Adrenal gland (tissue), 19 donors: ENCODE results near the gene RTL10. TPM values are rescaled to one million over a fixed set of nuclear protein-coding genes. Genes with fewer than 3 reads are reported as not detected.

Experiments used
- DNase-seq, 7 donors: peaks; one replicate each; pipeline ENCODE4 v3.0.0-alpha.2; 2019 to 2020
- H3K27ac ChIP-seq, 5 donors: fragments of 200-600 bp; sonication (generic) in 4 of 5; 1 replicate in 3 of 5; 2 replicates in 2 of 5; pipeline versions ENCODE4 v1.5.1 to v1.8.0; 2016 to 2020; ENCODE audit warnings: mild to moderate bottlenecking in 1 of 5
- H3K27me3 ChIP-seq: fragments of 200-600 bp; 2 replicates; pipeline ENCODE4 v1.8.0; 2021
- H3K36me3 ChIP-seq, 2 donors: fragments of 200-600 bp; replicated peaks in 1 of 2; 1 replicate in 1 of 2; 2 replicates in 1 of 2; pipeline versions ENCODE4 v1.5.1 to v1.8.0; 2018 to 2022
- H3K4me1 ChIP-seq, 2 donors: fragments of 200-600 bp; replicated peaks in 1 of 2; 1 replicate in 1 of 2; 2 replicates in 1 of 2; pipeline versions ENCODE4 v1.5.1 to v1.8.0; 2018 to 2021
- H3K4me3 ChIP-seq, 4 donors: fragments of 200-600 bp; sonication (generic) in 3 of 4; one replicate each; pipeline ENCODE4 v1.5.1; 2016 to 2018
- H3K9me3 ChIP-seq, 3 donors: fragments of 200-600 bp; sonication (generic) in 1 of 3; replicated peaks in 1 of 3; 1 replicate in 2 of 3; 2 replicates in 1 of 3; pipeline versions ENCODE4 v1.5.1 to v1.8.0; 2016 to 2021
- CTCF ChIP-seq, 6 experiments: fragments of 450-650 bp in 4 of 6; fragments of 200-600 bp in 2 of 6; sonication (generic) in 1 of 6; IDR thresholded peaks; 1 replicate in 5 of 6; 2 replicates in 1 of 6; pipeline versions ENCODE4 v1.5.1 to v1.8.0; 2016 to 2021; ENCODE audit warnings: antibody characterized with exemption in 6 of 6, mild to moderate bottlenecking in 2 of 6, moderate library complexity in 1 of 6
- POLR2A ChIP-seq, 2 donors: fragments of 450-650 bp; IDR thresholded peaks; one replicate each; pipeline ENCODE4 v1.6.1; 2017; ENCODE audit warnings: antibody characterized with exemption in 2 of 2, mild to moderate bottlenecking in 2 of 2, moderate library complexity in 1 of 2
- WGBS, 4 donors: extraction: QIAGEN DNeasy Blood & Tissue Kit in 2 of 4; methylation state at CpG; one replicate each; pipeline versions ENCODE4 v1.1.5 to v1.1.7; 2013 to 2017; 5-methylcytosine and 5-hydroxymethylcytosine counted together
- intact Hi-C, 2 donors: fragments of 100-400 bp; cut with DNase I; formaldehyde crosslinking; loops; one replicate each; pipeline versions ENCODE4 v1.14.1 to v1.15.0; 2022 to 2023
- long read RNA-seq, 10 donors: library from polyadenylated mRNA in 3 of 10; unstranded in 2 of 10; stranded (forward) in 1 of 10; transcript quantifications; one replicate each; pipeline ENCODE4 v2.0.0 and lab custom pipeline, GENCODE V29; 2021 to 2026
- polyA plus RNA-seq, 3 donors: library from polyadenylated mRNA; stranded (reverse); fragments of 200-250 nt in 2 of 3; fragments of 350-450 nt in 1 of 3; fragmentation: Illumina TruSeq in 1 of 3; extraction: RNeasy Lipid Tissue Mini Kit (QIAGEN cat#74804) in 1 of 3; gene quantifications; one replicate each; pipeline ENCODE4 v1.2.3, GENCODE V29; 2013 to 2014
- total RNA-seq, 9 donors: library from RNA; depleted of rRNA in 4 of 9; stranded (reverse); fragments of >200 nt in 4 of 9; fragments of 120-200 nt in 1 of 9; fragmentation: NEBNext Ultra II Directional in 1 of 9; extraction: Animal tissue kit (Norgen Biotek cat#: 25700) in 1 of 9; gene quantifications; one replicate each; pipeline versions ENCODE4 v1.1.0 to v1.2.4, GENCODE V29; 2013 to 2023
- donor health status: healthy with polysubstance abuse.
- donor health status: Bipolar disorder and iron deficiency.
- donor health status: DM: yes; HTN: yes; CAD: no.
- donor health status: DM: no; HTN: no; CAD: no.
- donor health status: DM: no; HTN: no; CAD: no.
- donor health status: DM: yes; HTN: yes; CAD: no.

The RTL10 gene
- total RNA-seq: 10 to 100 TPM in 7 of 9 donors, 1 to 10 TPM in 2; 5.5 to 17.5 (median 12.1) TPM
- 10 to 100 TPM in 1 of 3 donors, 1 to 10 TPM in 2; 5.8 to 14.1 (median 7.9) TPM for polyA plus RNA-seq
- long read RNA-seq, donor 1, full-length matches to known transcripts: 12 of 12 reads
- long read RNA-seq, donor 1, partial matches to known transcripts: 0 of 12 reads
- long read RNA-seq, donor 1, other reads (novel, unspliced or antisense): 0 of 12 reads
- long read RNA-seq, donor 2, full-length matches to known transcripts: 8 of 8 reads
- long read RNA-seq, donor 2, partial matches to known transcripts: 0 of 8 reads
- long read RNA-seq, donor 2, other reads (novel, unspliced or antisense): 0 of 8 reads
- long read RNA-seq, donor 3, full-length matches to known transcripts: 5 of 5 reads
- long read RNA-seq, donor 3, partial matches to known transcripts: 0 of 5 reads
- long read RNA-seq, donor 3, other reads (novel, unspliced or antisense): 0 of 5 reads
- long read RNA-seq, donor 4, full-length matches to known transcripts: 4 of 14 reads
- long read RNA-seq, donor 4, partial matches to known transcripts: 0 of 14 reads
- long read RNA-seq, donor 4, other reads (novel, unspliced or antisense): 10 of 14 reads
- long read RNA-seq, donor 5, full-length matches to known transcripts: 6 of 8 reads
- long read RNA-seq, donor 5, partial matches to known transcripts: 0 of 8 reads
- long read RNA-seq, donor 5, other reads (novel, unspliced or antisense): 2 of 8 reads
- long read RNA-seq, donor 6, full-length matches to known transcripts: 2 of 7 reads
- long read RNA-seq, donor 6, partial matches to known transcripts: 0 of 7 reads
- long read RNA-seq, donor 6, other reads (novel, unspliced or antisense): 5 of 7 reads
- long read RNA-seq, donor 7, full-length matches to known transcripts: 5 of 5 reads
- long read RNA-seq, donor 7, partial matches to known transcripts: 0 of 5 reads
- long read RNA-seq, donor 7, other reads (novel, unspliced or antisense): 0 of 5 reads
- long read RNA-seq, donor 8, full-length matches to known transcripts: 16 of 16 reads
- long read RNA-seq, donor 8, partial matches to known transcripts: 0 of 16 reads
- long read RNA-seq, donor 8, other reads (novel, unspliced or antisense): 0 of 16 reads
- long read RNA-seq, donor 9, full-length matches to known transcripts: 3 of 15 reads
- long read RNA-seq, donor 9, partial matches to known transcripts: 12 of 15 reads
- long read RNA-seq, donor 9, other reads (novel, unspliced or antisense): 0 of 15 reads
- long read RNA-seq, donor 10, full-length matches to known transcripts: 6 of 6 reads
- long read RNA-seq, donor 10, partial matches to known transcripts: 0 of 6 reads
- long read RNA-seq, donor 10, other reads (novel, unspliced or antisense): 0 of 6 reads

- Histone ChIP-seq H3K36me3 (peaks cover 0 to 18% of the 10 kb centered on the region in 2 donors), H3K27me3 (no peaks in the 10 kb centered on the region), H3K27ac (peak within 1 kb of the TSS; percentile 80 to 99 (median 97)), H3K4me3 (peak within 1 kb of the TSS; percentile 35 to 88 (median 74)), H3K4me1 (peaks cover 20 to 21% of the 10 kb centered on the region in 2 donors), H3K9me3 (no peaks in the 10 kb centered on the region)
- 0 to 1% (median 0%) methylated on average over 6 to 81 of the region's 81 CpGs for WGBS, 4 donors
- peak; percentile 96 to 98 (median 97) for DNase-seq
- no peak for TF ChIP-seq CTCF (IDR thresholded peaks at IDR 0.05)
- TF ChIP-seq POLR2A (IDR thresholded peaks at IDR 0.05): peak; percentile 87 to 99
- intact Hi-C loops: no loop called here
Measured at GRCh38 chr22:19854778-19855503, at the start of gene RTL10, which contains the start of gene GNB1L. Gene RTL10, minus strand, starts transcription at chr22:19854874. Its CDS starts 2,613 bp downstream, at chr22:19852261. Gene GNB1L, minus strand, starts transcription at chr22:19854874. Its CDS starts 33,519 bp downstream, at chr22:19821355.

- H3K9me3 ChIP-seq: no peaks in the 10 kb centered on the region
- no peak for DNase-seq
- no peak overlapping the region for H3K4me3 ChIP-seq
- TF ChIP-seq POLR2A (IDR thresholded peaks at IDR 0.05) (no peak), CTCF (IDR thresholded peaks at IDR 0.05) (no peak)
- no peaks in the 10 kb centered on the region for H3K27me3 ChIP-seq
- WGBS, 4 donors: 86 to 90% (median 87%) methylated on average over 6 to 16 of the region's 16 CpGs
- H3K36me3 ChIP-seq: peaks cover 0 to 6% of the 10 kb centered on the region in 2 donors
- H3K27ac ChIP-seq: no peak overlapping the region
- intact Hi-C loops: no loop called here
- H3K4me1 ChIP-seq: no peaks in the 10 kb centered on the region
Measured at GRCh38 chr22:19904174-19904856, 49.6 kb upstream of the RTL10 start.

- no peaks in the 10 kb centered on the region for H3K4me1 ChIP-seq
- DNase-seq: no peak
- WGBS, 4 donors: 69 to 88% (median 84%) methylated on average over 7 to 12 of the region's 12 CpGs
- no peaks in the 10 kb centered on the region for H3K27me3 ChIP-seq
- no peak overlapping the region for H3K4me3 ChIP-seq
- intact Hi-C loops: no loop called here
- no peaks in the 10 kb centered on the region for H3K9me3 ChIP-seq
- no peak overlapping the region for H3K27ac ChIP-seq
- H3K36me3 ChIP-seq: peaks cover 0 to 7% of the 10 kb centered on the region in 2 donors
- TF ChIP-seq CTCF (IDR thresholded peaks at IDR 0.05) (no peak), POLR2A (IDR thresholded peaks at IDR 0.05) (no peak)
Measured at GRCh38 chr22:19903513-19903912, 48.8 kb upstream of the RTL10 start.
